H9 (cell line): Measurements from ENCODE around the gene UNC79. TPM values are rescaled to one million over a fixed set of nuclear protein-coding genes. Genes with fewer than 3 reads are reported as not detected.

Experiments
- DNase-seq: peaks from one replicate; pipeline ENCODE4 v3.0.0-alpha.2; 2017
- H2AFZ ChIP-seq: one replicate; pipeline ENCODE4 v1.6.1; 2013; ENCODE audit warnings: mild to moderate bottlenecking, low read length, control low read depth, moderate library complexity
- H2AK5ac ChIP-seq: 2 replicates; pipeline ENCODE4 v1.6.1; 2013; ENCODE audit warnings: low read length, control low read depth, mixed read lengths; ENCODE audit not compliant: insufficient read length
- H2BK120ac ChIP-seq: one replicate; pipeline ENCODE4 v1.6.1; 2013; ENCODE audit warnings: low read depth, mild to moderate bottlenecking, low read length, control low read depth, inconsistent platforms; ENCODE audit not compliant: poor library complexity, severe bottlenecking
- H2BK12ac ChIP-seq: 2 replicates; pipeline ENCODE4 v1.6.1; 2013; ENCODE audit warnings: low read length, control low read depth, mixed read lengths, low read depth; ENCODE audit not compliant: insufficient read length
- H2BK15ac ChIP-seq: 2 replicates; pipeline ENCODE4 v1.6.1; 2013; ENCODE audit warnings: low read depth, low read length, control low read depth
- H2BK20ac ChIP-seq: one replicate; pipeline ENCODE4 v1.6.1; 2013; ENCODE audit warnings: low read depth, mild to moderate bottlenecking, low read length, control low read depth, inconsistent platforms; ENCODE audit not compliant: poor library complexity, severe bottlenecking
- H2BK5ac ChIP-seq: 2 replicates; pipeline ENCODE4 v1.6.1; 2013; ENCODE audit warnings: low read length, control low read depth, mixed read lengths; ENCODE audit not compliant: insufficient read length
- H3K14ac ChIP-seq: 2 replicates; pipeline ENCODE4 v1.6.1; 2013; ENCODE audit warnings: low read length, control low read depth; ENCODE audit not compliant: insufficient read depth
- H3K18ac ChIP-seq: 2 replicates; pipeline ENCODE4 v1.6.1; 2013; ENCODE audit warnings: low read depth, mild to moderate bottlenecking, mixed read lengths, low read length, control low read depth; ENCODE audit not compliant: insufficient read length
- H3K23ac ChIP-seq: 2 replicates; pipeline ENCODE4 v1.6.1; 2013; ENCODE audit warnings: low read length, control low read depth, mixed read lengths, low read depth; ENCODE audit not compliant: insufficient read length
- H3K23me2 ChIP-seq: 2 replicates; pipeline ENCODE4 v1.6.1; 2013; ENCODE audit warnings: low read depth, mild to moderate bottlenecking, mixed read lengths, low read length, control low read depth; ENCODE audit not compliant: insufficient read length, poor library complexity, severe bottlenecking
- H3K27ac ChIP-seq: 2 replicates; pipeline ENCODE4 v1.5.1; 2013; ENCODE audit warnings: low read length, control low read depth, mixed read lengths, low read depth; ENCODE audit not compliant: insufficient read length
- H3K27me3 ChIP-seq: 2 replicates; pipeline ENCODE4 v1.6.1; 2013; ENCODE audit warnings: low read length, control low read depth, inconsistent platforms; ENCODE audit not compliant: insufficient read depth
- H3K4ac ChIP-seq: 2 replicates; pipeline ENCODE4 v1.6.1; 2013; ENCODE audit warnings: low read depth, mild to moderate bottlenecking, control low read depth, inconsistent platforms, low read length, moderate library complexity
- H3K4me1 ChIP-seq: 2 replicates; pipeline ENCODE4 v1.6.1; 2013; ENCODE audit warnings: low read length, control low read depth, inconsistent platforms; ENCODE audit not compliant: insufficient read depth
- H3K4me2 ChIP-seq: 2 replicates; pipeline ENCODE4 v1.6.1; 2013; ENCODE audit warnings: low read length, control low read depth, mixed read lengths; ENCODE audit not compliant: insufficient read length, insufficient read depth
- H3K56ac ChIP-seq: 2 replicates; pipeline ENCODE4 v1.6.1; 2013; ENCODE audit warnings: low read depth, mild to moderate bottlenecking, mixed read lengths, low read length, control low read depth; ENCODE audit not compliant: insufficient read length
- H3K79me1 ChIP-seq: 2 replicates; pipeline ENCODE4 v1.6.1; 2013; ENCODE audit warnings: low read depth, mild to moderate bottlenecking, moderate library complexity, low read length, control low read depth, inconsistent platforms; ENCODE audit not compliant: insufficient read depth, poor library complexity, severe bottlenecking
- H3K79me2 ChIP-seq: 2 replicates; pipeline ENCODE4 v1.6.1; 2013; ENCODE audit warnings: low read length, control low read depth, inconsistent platforms; ENCODE audit not compliant: insufficient read depth
- H3K9ac ChIP-seq: 2 replicates; pipeline ENCODE4 v1.6.1; 2013; ENCODE audit warnings: low read length, control low read depth, mixed read lengths; ENCODE audit not compliant: insufficient read length; ENCODE audit errors: extremely low read depth
- H3K9me3 ChIP-seq: one replicate; pipeline ENCODE4 v1.6.1; 2013; ENCODE audit warnings: low read depth, low read length, inconsistent platforms; ENCODE audit not compliant: control insufficient read depth
- H3T11ph ChIP-seq: one replicate; pipeline ENCODE4 v1.6.1; 2013; ENCODE audit warnings: mild to moderate bottlenecking, low read length, control low read depth, inconsistent platforms
- H4K20me1 ChIP-seq: one replicate; pipeline ENCODE4 v1.6.1; 2013; ENCODE audit not compliant: control insufficient read depth, insufficient read length, insufficient read depth
- H4K5ac ChIP-seq: 2 replicates; pipeline ENCODE4 v1.6.1; 2013; ENCODE audit warnings: low read depth, mild to moderate bottlenecking, mixed read lengths, low read length, control low read depth; ENCODE audit not compliant: insufficient read length
- H4K8ac ChIP-seq: replicated peaks from 2 replicates; pipeline ENCODE4 v1.6.1; 2013; ENCODE audit warnings: low read length, control low read depth, mixed read lengths, low read depth; ENCODE audit not compliant: insufficient read length
- H4K91ac ChIP-seq: 2 replicates; pipeline ENCODE4 v1.6.1; 2013; ENCODE audit warnings: low read depth, mild to moderate bottlenecking, moderate library complexity, mixed read lengths, low read length, control low read depth; ENCODE audit not compliant: insufficient read length
- H3K27ac Mint-ChIP-seq, 3 experiments: 2 replicates in 2 of 3; 3 replicates in 1 of 3; pipeline ENCODE4 v1.8.0; 2020 to 2021; ENCODE audit warnings: mixed read lengths in 3 of 3, mild to moderate bottlenecking in 1 of 3, moderate library complexity in 1 of 3
- H3K27me3 Mint-ChIP-seq: 2 replicates; pipeline ENCODE4 v1.8.0; 2021; ENCODE audit warnings: low read depth, mild to moderate bottlenecking, moderate library complexity, mixed read lengths
- H3K36me3 Mint-ChIP-seq, 3 experiments: 2 replicates in 2 of 3; 3 replicates in 1 of 3; pipeline ENCODE4 v1.8.0; 2020 to 2021; ENCODE audit warnings: low read depth in 3 of 3, mixed read lengths in 3 of 3; ENCODE audit not compliant: insufficient read depth in 1 of 3
- H3K4me1 Mint-ChIP-seq, 2 experiments: 2 replicates each; pipeline ENCODE4 v1.8.0; 2020; ENCODE audit warnings: mixed read lengths in 2 of 2
- H3K4me3 Mint-ChIP-seq, 2 experiments: 2 replicates in 1 of 2; 3 replicates in 1 of 2; pipeline ENCODE4 v1.8.0; 2020 to 2021; ENCODE audit warnings: mild to moderate bottlenecking in 2 of 2, mixed read lengths in 2 of 2, moderate library complexity in 1 of 2
- H3K9me3 Mint-ChIP-seq, 2 experiments: 2 replicates in 1 of 2; 3 replicates in 1 of 2; pipeline ENCODE4 v1.8.0; 2020; ENCODE audit warnings: mild to moderate bottlenecking in 2 of 2, mixed read lengths in 2 of 2, moderate library complexity in 1 of 2
- WGBS: extraction: QIAGEN DNeasy Blood & Tissue Kit; methylation state at CpG from one replicate; pipeline ENCODE4 v1.1.7; 2013; ENCODE audit warnings: missing lambda C conversion rate, low lambda C conversion rate, mixed read lengths; ENCODE audit not compliant: insufficient read length; ENCODE audit errors: extremely low coverage; 5-methylcytosine and 5-hydroxymethylcytosine counted together
- total RNA-seq: library from RNA; stranded (reverse); gene quantifications from 2 replicates; pipeline ENCODE4 v1.2.1, GENCODE V29; 2021
- TF ChIP-seq, protein P1 (sequence below): fragments of 200-600 bp; sonication (generic); conservative IDR thresholded peaks from 3 replicates; pipeline ENCODE4 v1.8.0; 2021; ENCODE audit warnings: antibody characterized with exemption, mild to moderate bottlenecking

The UNC79 gene
- total RNA-seq, 1 experiment from 2014 or later = 3.0 TPM

DNA sequence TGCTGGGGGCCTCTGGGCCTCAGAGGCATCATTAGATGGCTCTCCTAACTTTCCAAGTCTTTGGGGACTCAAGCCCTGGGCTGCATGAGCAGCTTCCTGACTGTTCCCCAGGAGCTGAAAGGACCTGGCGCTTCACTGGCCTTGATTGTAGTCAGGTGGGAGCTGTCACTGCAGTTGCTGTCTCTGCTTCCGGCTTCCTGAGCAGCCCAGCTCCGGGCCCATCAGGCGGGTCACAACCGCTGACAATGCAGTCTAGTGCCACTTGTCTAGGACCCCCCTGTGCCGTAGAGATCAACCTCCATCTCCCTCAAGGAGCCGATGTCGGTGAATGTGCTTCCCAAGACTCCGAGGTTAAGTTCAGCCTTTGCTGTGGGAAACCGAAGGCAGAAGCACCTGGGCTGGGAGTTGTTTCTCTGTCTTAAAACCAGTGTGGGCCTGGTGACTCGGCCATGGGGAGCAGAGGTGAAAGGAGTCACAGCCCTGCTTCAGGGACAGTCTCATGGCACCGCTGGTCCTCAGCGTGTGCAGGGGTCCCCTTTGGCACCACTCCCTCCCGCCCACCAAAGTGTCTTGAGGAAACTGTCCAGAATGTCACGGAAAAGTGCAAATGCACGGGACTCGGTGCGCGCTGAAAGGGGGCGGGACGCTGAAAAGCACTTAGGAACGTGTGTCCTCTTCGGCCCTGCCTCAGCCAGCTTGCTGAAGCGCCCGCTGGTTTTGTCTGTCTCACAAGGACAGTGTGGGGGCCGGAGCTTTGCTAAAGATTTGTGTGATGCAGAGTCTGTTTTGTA, 312.7 kb downstream of the UNC79 start:
- no peak overlapping the region for H3K18ac ChIP-seq
- H3K36me3 Mint-ChIP-seq = no peaks in the 10 kb centered on the region; a peak in 1 of 7 replicates
- no peak overlapping the region for H3K4me3 Mint-ChIP-seq
- H3K4me2 ChIP-seq = no peak overlapping the region
- no peak overlapping the region for H2BK120ac ChIP-seq
- no peak overlapping the region for H4K91ac ChIP-seq
- peak overlapping the region in 1 of 3 experiments; percentile 44; a peak in 1 of 7 replicates for H3K27ac Mint-ChIP-seq
- no peak overlapping the region for H2AK5ac ChIP-seq
- H2AFZ ChIP-seq = no peak overlapping the region
- H3K23ac ChIP-seq = no peak overlapping the region
- H3K4ac ChIP-seq = no peak overlapping the region
- H3K56ac ChIP-seq = no peak overlapping the region
- no peaks in the 10 kb centered on the region for H4K20me1 ChIP-seq
- no peaks in the 10 kb centered on the region for H3K79me1 ChIP-seq
- TF ChIP-seq, protein P1, sequence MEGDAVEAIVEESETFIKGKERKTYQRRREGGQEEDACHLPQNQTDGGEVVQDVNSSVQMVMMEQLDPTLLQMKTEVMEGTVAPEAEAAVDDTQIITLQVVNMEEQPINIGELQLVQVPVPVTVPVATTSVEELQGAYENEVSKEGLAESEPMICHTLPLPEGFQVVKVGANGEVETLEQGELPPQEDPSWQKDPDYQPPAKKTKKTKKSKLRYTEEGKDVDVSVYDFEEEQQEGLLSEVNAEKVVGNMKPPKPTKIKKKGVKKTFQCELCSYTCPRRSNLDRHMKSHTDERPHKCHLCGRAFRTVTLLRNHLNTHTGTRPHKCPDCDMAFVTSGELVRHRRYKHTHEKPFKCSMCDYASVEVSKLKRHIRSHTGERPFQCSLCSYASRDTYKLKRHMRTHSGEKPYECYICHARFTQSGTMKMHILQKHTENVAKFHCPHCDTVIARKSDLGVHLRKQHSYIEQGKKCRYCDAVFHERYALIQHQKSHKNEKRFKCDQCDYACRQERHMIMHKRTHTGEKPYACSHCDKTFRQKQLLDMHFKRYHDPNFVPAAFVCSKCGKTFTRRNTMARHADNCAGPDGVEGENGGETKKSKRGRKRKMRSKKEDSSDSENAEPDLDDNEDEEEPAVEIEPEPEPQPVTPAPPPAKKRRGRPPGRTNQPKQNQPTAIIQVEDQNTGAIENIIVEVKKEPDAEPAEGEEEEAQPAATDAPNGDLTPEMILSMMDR = no peak
- no peak overlapping the region for H2BK20ac ChIP-seq
- H3K9ac ChIP-seq = no peak overlapping the region
- H3K9me3 Mint-ChIP-seq = no peaks in the 10 kb centered on the region
- no peak overlapping the region for H2BK5ac ChIP-seq
- no peak for DNase-seq
- no peak overlapping the region for H2BK12ac ChIP-seq
- no peaks in the 10 kb centered on the region for H3K79me2 ChIP-seq
- H3K4me1 ChIP-seq = no peaks in the 10 kb centered on the region
- H3K4me1 Mint-ChIP-seq = peaks cover 15 to 19% of the 10 kb centered on the region in 2 experiments
- H3K23me2 ChIP-seq = no peaks in the 10 kb centered on the region
- H3K27me3 Mint-ChIP-seq = no peaks in the 10 kb centered on the region
- no peak overlapping the region for H3K27ac ChIP-seq
- no peak overlapping the region for H4K5ac ChIP-seq
- H2BK15ac ChIP-seq = no peak overlapping the region; the same call in 1 of the 2 replicates
- no peak overlapping the region for H4K8ac ChIP-seq
- no peak overlapping the region for H3T11ph ChIP-seq
- no peaks in the 10 kb centered on the region for H3K27me3 ChIP-seq
- no peaks in the 10 kb centered on the region for H3K9me3 ChIP-seq
- no peak overlapping the region for H3K14ac ChIP-seq
- no CpG with 5 or more reads among the region's 26 CpGs for WGBS
